MG63 (cell line): ENCODE measurements around the gene KNDC1. TPM values are rescaled to one million over a fixed set of nuclear protein-coding genes. Genes with fewer than 3 reads are reported as not detected.
"Not testable (repeated sequence)": the region's sequence is repeated elsewhere in the genome, so short reads cannot be mapped to it uniquely, and the experiment has no call there.

ENCODE experiments used
- DNase-seq: peaks from one replicate; pipeline ENCODE4 v3.0.0-alpha.2; 2020
- H3K27me3 ChIP-seq: fragments of 250-450 bp; sonication (Bioruptor Pico); 2 replicates; pipeline ENCODE4 v1.5.1; 2020; ENCODE audit warnings: mild to moderate bottlenecking, moderate library complexity
- H3K36me3 ChIP-seq: fragments of 250-450 bp; sonication (Bioruptor Pico); 2 replicates; pipeline ENCODE4 v1.5.1; 2020; ENCODE audit warnings: mild to moderate bottlenecking, moderate library complexity
- H3K4me3 ChIP-seq: fragments of 250-450 bp; sonication (Bioruptor Pico); 2 replicates; pipeline ENCODE4 v1.5.1; 2020; ENCODE audit warnings: mild to moderate bottlenecking, moderate library complexity
- H3K9me3 ChIP-seq: fragments of 250-450 bp; sonication (Bioruptor Pico); 2 replicates; pipeline ENCODE4 v1.5.1; 2020; ENCODE audit warnings: mild to moderate bottlenecking, moderate library complexity
- total RNA-seq: library from RNA; depleted of rRNA; stranded (reverse); fragments of >200 nt; shearing (Covaris generic); gene quantifications from 2 replicates; pipeline ENCODE4 v1.2.3, GENCODE V29; 2014; ENCODE audit warnings: low replicate concordance

Gene KNDC1
- total RNA-seq, 1 experiment from 2014 or later = 0.92 TPM

DNA sequence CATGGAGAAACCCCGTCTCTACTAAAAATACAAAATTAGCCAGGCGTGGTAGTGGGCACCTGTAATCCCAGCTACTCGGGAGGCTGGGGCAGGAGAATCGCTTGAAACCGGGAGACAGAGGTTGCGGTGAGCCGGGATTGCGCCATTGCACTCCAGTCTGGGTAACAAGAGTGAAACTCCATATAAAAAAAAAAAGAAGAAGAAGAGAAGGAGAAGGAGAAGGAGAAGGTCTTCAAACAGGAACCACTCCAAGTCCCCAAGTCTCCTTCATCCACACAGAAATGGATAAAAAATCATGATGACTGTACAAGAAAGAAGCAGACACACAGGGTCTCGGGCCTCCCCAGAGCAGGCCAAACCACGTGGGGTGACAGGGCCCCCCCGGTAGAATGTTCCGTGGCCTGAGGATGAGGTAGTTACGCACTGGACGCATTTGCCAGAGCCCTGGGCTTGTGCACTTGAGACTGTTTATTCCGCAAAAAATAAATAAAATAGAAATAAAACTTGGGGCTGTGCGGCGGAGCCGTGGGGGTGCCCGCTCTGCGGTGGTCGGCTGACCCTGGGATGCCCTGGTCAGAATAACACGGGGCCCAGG lies 93.4 kb downstream of the KNDC1 start:
- Histone ChIP-seq H3K4me3 (no peak overlapping the region), H3K9me3 (no peaks in the 10 kb centered on the region), H3K36me3 (no peaks in the 10 kb centered on the region), H3K27me3 (no peaks in the 10 kb centered on the region)
- no peak for DNase-seq

- no peak for DNase-seq
- no peak overlapping the region for H3K4me3 ChIP-seq
- no peaks in the 10 kb centered on the region for H3K36me3 ChIP-seq
- H3K27me3 ChIP-seq = no peaks in the 10 kb centered on the region
- H3K9me3 ChIP-seq = no peaks in the 10 kb centered on the region
Observed at GRCh38 chr10:133254421-133255120, 94.6 kb downstream of the KNDC1 start.

GRCh38 chr10:133255323-133255722 lies 95.3 kb downstream of the KNDC1 start:
- Histone ChIP-seq H3K27me3 (no peaks in the 10 kb centered on the region), H3K9me3 (no peaks in the 10 kb centered on the region), H3K36me3 (no peaks in the 10 kb centered on the region), H3K4me3 (no peak overlapping the region)
- DNase-seq = no peak

- DNase-seq = peak; percentile 75
- H3K27me3 ChIP-seq = no peaks in the 10 kb centered on the region
- no peaks in the 10 kb centered on the region for H3K36me3 ChIP-seq
- peak overlapping the region; percentile 12; the same call in 1 of the 2 replicates for H3K4me3 ChIP-seq
- no peaks in the 10 kb centered on the region for H3K9me3 ChIP-seq
Observed at GRCh38 chr10:133257489-133258065, 97.6 kb downstream of the KNDC1 start.

DNA sequence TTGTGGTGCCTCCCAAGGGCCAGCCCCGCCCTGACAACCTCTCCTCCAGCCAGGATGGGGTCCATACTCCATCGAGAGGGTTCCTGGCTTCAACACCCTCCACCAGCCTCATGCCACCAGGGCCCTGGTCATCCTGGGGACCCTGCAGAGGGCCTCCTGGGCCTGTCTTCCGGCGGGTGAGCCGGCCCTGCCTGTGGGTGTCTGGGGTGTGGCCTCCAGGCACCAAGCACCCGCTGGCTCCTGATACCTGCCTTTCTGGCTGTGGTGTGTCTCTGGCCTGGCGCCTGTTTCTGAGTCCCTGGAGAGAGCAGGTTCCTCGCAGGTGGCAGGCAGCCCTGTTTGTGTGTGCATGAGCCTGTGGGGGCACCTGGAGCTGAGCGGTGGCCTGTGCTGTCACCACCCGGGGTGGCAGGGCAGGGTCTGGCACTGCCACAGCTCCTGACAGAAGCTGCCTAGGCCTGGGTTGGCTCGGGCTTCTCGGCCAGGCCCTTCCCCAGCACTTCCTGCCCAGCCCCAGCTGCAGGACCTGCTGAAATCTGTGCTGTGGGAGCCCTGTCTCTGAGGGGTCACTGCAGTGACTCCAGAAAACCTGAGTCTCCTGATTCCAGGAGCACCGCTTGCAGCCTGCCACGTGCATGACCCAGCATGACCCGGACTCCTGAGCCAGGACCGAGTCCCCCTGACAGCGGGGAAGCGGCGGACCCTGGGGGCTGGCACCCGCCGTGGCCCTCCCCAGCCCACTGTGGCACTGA lies 98.2 kb downstream of the KNDC1 start:
- H3K9me3 ChIP-seq = no peaks in the 10 kb centered on the region
- DNase-seq = peak; percentile 70
- no peak overlapping the region for H3K4me3 ChIP-seq
- H3K27me3 ChIP-seq = no peaks in the 10 kb centered on the region
- no peaks in the 10 kb centered on the region for H3K36me3 ChIP-seq

DNA sequence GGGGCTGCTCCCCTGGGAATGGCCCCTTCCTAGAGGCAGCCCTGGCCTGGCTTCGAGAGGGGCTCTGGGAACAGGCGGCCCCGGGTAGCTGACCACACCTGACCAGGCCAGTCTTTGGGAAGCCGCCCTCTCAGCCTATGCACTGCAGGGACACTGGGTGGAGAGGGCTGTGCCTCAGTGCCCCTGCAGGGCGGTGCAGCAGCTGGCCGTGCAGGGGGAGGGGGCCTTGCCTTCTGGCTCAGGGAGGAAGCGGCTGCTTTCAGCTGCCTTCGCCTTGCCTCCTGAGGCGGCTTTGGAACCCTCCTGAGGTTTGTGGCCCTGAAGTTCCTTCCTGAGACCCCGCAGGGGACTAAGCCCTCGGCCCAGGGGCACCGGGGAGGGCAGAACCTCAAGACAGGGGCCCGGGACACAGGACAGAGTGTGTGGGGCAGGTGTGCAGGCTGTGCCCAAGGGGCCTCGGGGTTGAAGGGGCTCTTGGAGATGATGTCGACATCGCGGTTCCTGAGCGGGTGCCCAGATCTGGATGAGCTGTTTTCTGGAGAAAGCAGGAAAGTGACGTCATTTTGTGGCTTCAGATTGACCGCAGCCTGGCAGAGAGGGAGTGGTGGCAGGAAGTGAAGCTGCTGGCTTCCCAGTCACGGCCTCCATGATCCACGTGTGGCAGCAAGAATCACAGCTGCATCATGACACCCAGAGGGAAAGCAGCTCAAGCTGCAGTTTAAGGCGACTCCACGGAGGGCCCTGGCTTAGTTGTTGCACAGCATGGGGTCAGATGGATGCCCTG lies 99.0 kb downstream of the KNDC1 start:
- H3K27me3 ChIP-seq = no peaks in the 10 kb centered on the region
- H3K9me3 ChIP-seq = no peaks in the 10 kb centered on the region
- no peak overlapping the region for H3K4me3 ChIP-seq
- no peaks in the 10 kb centered on the region for H3K36me3 ChIP-seq
- DNase-seq = peak; percentile 98

DNA sequence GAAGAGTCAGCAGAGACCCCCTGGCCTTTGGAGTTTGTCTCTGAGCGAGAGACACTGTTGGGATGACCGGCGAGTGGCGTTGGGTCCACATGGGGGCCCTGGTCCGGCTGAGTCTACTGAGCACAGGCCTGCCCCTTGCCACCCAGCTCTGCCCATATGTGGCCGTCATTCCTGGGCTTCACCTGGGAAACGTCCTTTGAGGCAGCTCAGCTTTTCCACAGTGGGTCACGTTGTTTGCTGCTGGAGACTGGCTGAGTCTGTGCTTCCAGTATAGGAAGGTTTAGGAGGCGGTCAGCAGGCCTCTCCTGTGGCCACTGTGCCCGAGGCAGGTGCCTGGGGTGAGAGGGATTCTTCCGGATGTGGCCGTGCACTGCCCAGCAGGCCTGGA lies 99.6 kb downstream of the KNDC1 start:
- peak; percentile 17 for DNase-seq
- Histone ChIP-seq H3K4me3 (no peak overlapping the region), H3K36me3 (no peaks in the 10 kb centered on the region)

DNA sequence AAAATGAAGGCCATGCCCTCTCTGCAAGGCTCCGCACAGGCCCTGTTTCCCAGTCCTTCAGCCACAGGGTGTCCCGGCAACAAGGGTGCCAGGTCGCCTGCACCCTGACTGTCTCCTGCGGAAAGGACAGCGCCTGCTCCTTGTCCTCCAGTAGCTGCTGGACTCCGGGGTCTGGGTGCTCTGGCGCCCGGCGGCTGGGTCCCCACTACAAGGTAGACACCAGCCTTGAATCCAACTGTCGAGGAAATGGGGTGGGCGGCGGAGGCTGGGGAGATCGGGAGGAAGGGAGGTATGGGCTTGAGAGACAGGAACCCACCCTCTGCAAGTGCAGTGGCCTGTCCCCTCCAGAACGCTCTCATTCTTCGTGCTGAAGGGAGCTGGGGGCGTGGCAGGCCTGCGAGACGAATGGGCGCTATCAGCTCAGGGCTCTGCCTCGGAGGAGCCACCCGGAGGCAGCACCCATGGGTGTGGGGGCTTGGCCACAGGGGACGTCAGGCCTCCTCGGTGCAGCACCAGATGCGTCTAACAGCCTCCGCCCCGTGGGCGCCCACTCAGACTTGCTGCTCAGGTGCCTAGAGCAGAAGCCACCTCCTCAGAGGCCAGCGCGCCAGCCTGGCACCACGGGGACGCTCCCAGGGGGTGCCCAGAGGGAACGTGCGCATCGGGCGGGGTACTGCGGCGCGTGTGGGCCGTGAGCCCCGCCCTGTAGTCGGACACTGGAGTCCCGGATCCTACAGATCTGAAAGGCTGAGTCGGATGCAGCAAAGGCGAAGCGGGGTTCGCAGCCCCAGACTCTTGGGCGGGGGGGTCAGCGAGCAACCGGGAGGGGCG lies 101.1 kb downstream of the KNDC1 start:
- Histone ChIP-seq H3K36me3 (no peaks in the 10 kb centered on the region), H3K4me3 (peak overlapping the region; percentile 51), H3K27me3 (no peaks in the 10 kb centered on the region), H3K9me3 (no peaks in the 10 kb centered on the region)
- peak; percentile 62 for DNase-seq

More for the DNA sequence above, 99.6 kb downstream of the KNDC1 start:
- Histone ChIP-seq H3K27me3 (no peaks in the 10 kb centered on the region), H3K9me3 (no peaks in the 10 kb centered on the region)

DNA sequence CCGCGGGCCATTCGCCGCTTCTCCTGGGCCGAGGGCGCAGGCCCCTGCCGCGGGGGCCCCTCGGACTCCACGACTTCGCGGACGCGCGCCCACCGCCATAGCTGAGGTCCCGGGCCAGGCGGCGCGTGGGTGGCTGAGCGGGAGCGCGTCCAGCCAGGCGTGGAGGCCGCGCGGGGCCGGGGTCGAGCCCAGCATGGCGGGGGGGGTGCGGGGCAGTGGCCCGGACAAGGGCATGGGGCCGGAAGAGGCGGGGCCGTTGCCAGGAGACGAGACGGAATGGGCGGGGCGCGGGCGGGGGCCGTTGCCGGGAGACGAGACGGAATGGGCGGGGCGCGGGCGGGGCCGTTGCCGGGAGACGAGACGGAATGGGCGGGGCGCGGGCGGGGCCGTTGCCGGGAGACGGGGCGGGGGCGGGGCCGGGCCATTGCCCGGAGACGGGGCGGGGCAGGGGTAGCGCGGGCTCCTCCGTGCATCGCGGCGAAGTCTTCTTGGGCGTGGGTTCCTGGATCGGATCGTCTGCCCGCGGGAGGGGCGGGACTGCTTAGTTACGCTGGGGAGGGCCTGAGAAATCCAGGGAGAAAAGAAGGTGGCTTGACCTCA lies 101.8 kb downstream of the KNDC1 start:
- Histone ChIP-seq H3K27me3 (no peaks in the 10 kb centered on the region), H3K4me3 (peak overlapping the region; percentile 51), H3K9me3 (no peaks in the 10 kb centered on the region), H3K36me3 (no peaks in the 10 kb centered on the region)
- peak; percentile 79 for DNase-seq

- no peaks in the 10 kb centered on the region for H3K9me3 ChIP-seq
- no peaks in the 10 kb centered on the region for H3K36me3 ChIP-seq
- H3K4me3 ChIP-seq = no peak overlapping the region
- no peak for DNase-seq
- H3K27me3 ChIP-seq = no peaks in the 10 kb centered on the region
Observed at GRCh38 chr10:133262696-133263095, 102.7 kb downstream of the KNDC1 start.

GRCh38 chr10:133263674-133264073 lies 103.7 kb downstream of the KNDC1 start:
- Histone ChIP-seq H3K4me3 (no peak overlapping the region), H3K27me3 (no peaks in the 10 kb centered on the region), H3K36me3 (no peaks in the 10 kb centered on the region), H3K9me3 (no peaks in the 10 kb centered on the region)
- no peak for DNase-seq

- Histone ChIP-seq H3K9me3 (no peaks in the 10 kb centered on the region), H3K36me3 (no peaks in the 10 kb centered on the region), H3K4me3 (no peak overlapping the region), H3K27me3 (no peaks in the 10 kb centered on the region)
- no peak for DNase-seq
Observed at GRCh38 chr10:133264461-133264860, 104.4 kb downstream of the KNDC1 start.

GRCh38 chr10:133265052-133265451 lies 105.0 kb downstream of the KNDC1 start:
- H3K4me3 ChIP-seq, H3K27me3 ChIP-seq, H3K36me3 ChIP-seq, H3K9me3 ChIP-seq, DNase-seq: not testable (repeated sequence)

- H3K9me3 ChIP-seq = no peaks in the 10 kb centered on the region
- DNase-seq = no peak
- no peaks in the 10 kb centered on the region for H3K27me3 ChIP-seq
- H3K36me3 ChIP-seq = no peaks in the 10 kb centered on the region
- H3K4me3 ChIP-seq = no peak overlapping the region
Observed at GRCh38 chr10:133266056-133266795, 106.2 kb downstream of the KNDC1 start.

- H3K27me3 ChIP-seq = no peaks in the 10 kb centered on the region
- no peaks in the 10 kb centered on the region for H3K9me3 ChIP-seq
- no peak for DNase-seq
- no peak overlapping the region for H3K4me3 ChIP-seq
- no peaks in the 10 kb centered on the region for H3K36me3 ChIP-seq
Observed at GRCh38 chr10:133267293-133267692, 107.3 kb downstream of the KNDC1 start.
